HS-5 (cell line): ENCODE data around the gene SYT7.
A peak's percentile ranks its signal among the peaks of the same experiment; 100 is the strongest.

Experiments used
- DNase-seq: peaks from one replicate; pipeline ENCODE4 v3.0.0-alpha.2; 2012; ENCODE audit warnings: low read depth

The SYT7 gene

GRCh38 chr11:61581030-61581928 is at the start of gene SYT7:
SYT7 (minus strand) TSS chr11:61581076; CDS start chr11:61580820, 256 bp downstream.
- DNase-seq = peak; percentile 84

DNA sequence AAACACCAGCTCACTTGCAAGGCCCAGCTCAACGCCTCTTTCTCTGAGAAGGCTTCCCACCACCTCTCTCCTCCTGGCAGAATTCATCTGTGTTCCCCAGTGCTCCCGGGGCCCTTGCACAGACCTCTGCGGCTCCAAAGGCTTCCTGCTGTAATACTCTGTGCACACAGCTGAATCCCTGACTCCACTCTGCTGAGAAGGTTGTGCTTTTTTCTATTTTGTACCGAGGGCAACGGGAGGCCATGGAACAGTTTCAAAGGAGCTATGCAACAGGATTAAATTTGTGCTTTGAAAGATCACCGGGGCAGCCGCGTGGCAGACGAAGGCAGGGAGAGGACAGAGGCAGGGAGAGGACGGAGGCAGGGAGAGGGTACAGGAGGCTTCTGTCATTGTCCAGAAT is 49.2 kb upstream of the SYT7 start:
- DNase-seq = no peak

DNA sequence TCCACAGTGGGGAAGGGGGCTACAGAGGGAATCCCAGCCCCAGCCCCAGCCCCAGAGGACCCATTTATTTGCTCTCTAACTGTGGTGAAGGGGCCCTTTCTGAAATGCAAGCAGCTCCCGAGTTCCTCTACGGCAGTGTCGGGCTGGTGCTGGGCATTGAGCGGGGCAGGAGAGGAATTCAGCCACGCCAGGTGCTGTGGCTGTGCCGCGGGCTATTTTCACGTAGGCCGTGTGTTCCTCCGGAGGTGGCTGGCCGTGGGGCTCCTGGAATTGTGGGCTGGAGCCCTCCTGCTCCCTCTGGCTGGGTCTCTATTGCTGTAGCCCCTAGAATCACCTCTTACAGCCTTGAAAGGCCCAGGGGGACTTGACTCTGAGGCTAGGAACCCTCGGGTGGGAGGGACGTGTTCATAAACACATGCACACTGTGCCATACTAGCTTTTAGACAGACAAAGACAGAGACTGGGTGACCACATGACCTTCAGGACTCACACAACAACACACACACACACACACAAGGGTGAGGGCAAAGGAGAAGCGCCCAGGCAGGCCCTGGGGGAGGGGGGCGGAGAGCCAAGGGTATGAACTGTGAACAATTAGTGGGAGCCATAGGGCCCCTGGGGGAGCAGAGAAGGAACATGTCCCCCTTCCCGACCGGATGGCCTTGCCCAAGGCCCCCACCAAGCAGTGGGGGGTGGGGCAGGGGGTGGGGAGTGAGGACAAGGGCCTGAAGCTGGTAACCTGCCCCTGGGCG is 48.4 kb upstream of the SYT7 start:
- no peak for DNase-seq

DNA sequence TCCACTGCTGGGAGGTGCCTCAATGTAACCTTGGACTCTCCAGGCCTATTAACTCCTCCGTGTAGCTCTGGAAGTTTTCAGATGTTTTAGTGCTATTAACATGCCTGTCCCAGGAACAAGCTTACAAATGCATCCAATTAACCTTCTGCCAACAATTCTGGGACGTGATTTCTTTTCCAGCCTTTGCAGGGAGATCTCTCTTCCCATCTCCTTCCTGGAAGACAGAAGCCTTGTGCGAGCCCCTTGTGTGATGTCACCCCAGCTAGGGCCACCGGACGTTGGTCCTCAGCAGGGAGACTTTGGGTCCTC is 47.7 kb upstream of the SYT7 start:
- DNase-seq = no peak

DNA sequence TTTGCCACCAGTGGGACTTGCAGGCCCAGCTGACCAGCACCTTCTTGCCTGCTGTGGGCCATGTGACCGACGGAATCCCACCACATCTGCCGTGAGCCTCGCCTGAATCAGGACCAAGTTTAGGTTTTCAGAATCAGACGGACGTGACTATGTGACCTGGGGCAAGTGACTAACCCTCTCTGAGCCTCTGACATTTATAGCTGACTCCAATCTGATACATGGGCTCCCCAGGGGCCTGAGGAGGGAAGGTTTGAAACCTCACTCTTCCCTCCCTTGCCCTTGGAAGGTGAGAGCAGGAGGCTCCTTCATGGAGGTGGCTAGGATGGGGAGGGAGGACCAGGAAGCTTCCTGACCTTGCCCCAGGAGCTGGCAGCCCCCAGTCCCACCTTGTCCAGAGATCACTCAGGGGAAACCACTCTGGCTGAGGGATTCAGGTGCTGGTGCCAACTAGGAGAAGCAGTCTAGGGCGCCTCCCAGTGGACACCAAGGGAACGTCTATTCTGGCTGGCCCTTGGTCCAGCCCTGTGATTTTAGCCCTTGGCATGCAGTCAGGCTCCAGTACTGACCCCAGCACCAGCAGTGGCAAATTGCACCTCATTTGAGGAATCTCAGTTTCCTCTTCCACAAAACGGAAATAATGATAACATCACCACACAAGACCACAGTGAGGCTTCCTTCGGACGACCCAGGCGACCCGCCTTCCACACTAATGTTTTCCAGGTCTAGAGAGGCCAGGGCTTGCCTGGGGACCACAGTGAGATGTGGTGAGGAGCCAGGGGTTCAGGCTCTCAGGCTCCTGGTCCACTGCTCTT is 47.2 kb upstream of the SYT7 start:
- peak; percentile 53 for DNase-seq

DNA sequence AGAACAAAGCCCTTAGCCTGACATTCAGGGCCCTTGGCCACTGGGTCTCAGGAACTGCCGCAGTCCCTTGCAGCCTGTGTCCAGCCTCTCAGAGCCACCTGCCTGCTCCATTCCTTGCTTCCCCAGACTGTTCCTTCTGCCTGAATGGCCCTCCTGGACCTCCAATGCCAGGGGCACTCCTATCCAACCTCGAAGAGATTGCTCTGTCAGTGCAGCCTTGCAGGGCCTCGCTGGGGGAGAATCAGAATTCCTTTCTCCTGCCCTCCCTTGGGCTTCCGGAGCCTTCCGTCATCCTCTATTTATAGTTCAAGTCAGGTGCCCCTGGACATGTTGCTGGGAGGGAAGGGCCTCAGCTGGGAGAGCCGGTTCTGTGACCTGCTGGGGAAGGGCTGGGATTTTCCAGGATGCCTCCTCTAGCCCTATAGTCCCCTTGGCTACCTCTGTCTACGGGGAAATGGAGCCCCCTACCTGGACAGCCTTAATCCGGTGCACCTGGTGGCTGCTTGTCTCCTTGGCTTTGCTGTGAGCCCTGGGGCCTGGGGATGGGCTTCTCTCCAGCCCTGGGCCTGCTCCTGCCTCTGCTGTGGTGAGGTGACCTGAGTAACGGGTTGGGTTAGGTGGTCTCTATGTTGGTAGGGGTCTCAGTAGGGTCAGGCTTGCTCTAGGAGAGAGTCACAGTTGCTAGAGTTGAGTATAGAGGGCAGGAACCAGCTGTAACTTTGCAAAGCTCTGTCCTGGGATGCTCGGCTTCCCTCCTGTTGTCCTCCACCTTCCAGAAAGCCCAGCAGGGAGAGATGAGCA is 45.9 kb upstream of the SYT7 start:
- DNase-seq = no peak

- no peak for DNase-seq
Measured at GRCh38 chr11:61625525-61625924, 44.6 kb upstream of the SYT7 start.

GRCh38 chr11:61621917-61622585 is 41.2 kb upstream of the SYT7 start:
- no peak for DNase-seq

- no peak for DNase-seq
Measured at GRCh38 chr11:61619471-61620226, 38.8 kb upstream of the SYT7 start.

DNA sequence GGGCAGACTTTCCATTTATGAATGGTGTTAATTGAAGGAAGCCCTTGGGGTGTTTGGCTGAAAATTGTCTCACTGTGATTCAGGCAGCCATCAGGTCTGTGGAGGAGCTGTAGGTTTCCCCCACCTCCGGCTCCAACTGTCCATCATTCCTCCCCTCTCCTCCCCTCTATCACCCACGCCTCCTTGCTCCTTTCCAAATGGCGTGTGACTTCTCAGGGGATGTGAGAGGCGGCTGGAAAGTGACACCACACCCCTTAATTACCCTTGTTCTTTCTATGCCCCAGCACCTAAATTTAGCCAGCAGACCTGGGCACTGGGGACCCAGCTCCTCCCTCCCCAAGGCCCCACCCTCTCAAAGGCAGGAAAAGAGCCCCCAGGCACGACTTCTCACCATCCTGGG is 38.1 kb upstream of the SYT7 start:
- DNase-seq = no peak

DNA sequence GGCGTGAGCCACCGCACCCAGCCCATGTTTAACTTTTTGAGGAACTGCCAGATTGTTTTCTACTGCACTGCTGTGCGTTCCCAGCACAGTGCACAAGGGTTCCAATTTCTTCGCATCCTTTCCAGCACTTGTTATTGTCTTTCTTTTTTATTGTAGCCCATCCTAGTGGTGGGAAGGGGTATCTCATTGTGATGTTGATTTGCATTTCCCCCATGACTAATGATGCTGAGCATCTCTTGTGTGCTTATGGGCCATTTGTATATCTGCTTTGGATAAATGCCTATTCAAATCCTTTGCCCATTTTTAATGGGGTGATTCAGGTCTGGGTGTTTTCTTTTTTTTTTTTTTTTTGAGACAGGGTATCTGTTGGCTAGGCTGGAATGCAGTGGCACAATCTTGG is 36.6 kb upstream of the SYT7 start:
- DNase-seq = no peak

DNA sequence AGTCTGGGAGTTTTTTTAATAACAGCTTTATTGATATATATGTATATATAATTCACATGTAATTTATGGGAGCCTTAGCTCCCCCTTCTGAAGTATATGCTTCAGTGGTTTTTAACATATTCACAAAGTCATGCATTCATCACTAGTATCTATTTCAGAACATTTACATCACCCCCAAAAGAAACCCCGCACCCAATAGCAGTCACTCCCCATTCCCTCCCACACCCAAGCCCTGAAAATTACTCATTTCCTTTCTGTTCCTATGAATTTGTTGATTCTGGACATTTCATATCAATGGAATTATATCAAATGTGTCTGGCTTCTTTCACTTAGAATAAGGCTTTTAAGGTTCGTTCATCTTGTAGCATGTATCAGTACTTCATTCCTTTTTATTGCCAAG is 35.6 kb upstream of the SYT7 start:
- peak; percentile 66 for DNase-seq

DNA sequence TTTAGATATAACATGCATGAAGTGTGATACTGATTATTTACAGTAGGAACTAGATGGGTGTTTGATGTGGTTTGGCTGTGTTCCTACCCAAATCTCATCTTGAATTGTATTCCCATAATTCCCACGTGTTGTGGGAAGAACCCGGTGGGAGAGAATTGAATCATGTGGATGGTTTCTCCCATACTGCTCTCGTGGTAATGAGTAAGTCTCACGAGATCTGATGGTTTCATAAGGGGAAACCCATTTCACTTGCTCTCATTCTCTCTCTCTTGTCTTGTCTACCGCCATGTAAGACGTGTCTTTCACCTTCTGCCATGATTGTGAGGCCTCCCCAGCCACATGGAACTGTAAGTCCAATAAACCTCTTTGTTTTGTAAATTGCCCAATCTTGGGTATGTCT is 33.9 kb upstream of the SYT7 start:
- DNase-seq = peak; percentile 46

DNA sequence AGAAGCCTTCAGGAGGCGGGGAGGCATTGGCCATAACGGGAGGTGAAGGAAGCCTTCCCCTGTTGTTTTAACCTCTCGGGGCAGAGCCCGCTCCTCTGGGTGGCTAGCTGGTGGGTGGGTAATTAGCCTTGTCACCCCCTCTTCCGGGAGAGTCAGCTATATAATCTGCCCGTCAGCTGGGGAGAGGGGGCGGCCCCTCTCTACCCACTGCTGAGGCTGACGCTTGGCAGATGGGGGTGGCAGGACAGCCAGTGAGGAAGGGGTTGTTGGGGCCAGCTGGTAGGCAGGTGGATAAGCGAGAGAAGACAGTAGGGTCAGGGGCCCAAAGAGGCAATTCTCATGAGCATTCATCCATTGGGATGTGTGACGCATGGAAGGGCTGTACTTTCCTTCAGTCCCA is 33.0 kb upstream of the SYT7 start:
- DNase-seq = no peak

- no peak for DNase-seq
Measured at GRCh38 chr11:61613051-61613450, 32.2 kb upstream of the SYT7 start.

DNA sequence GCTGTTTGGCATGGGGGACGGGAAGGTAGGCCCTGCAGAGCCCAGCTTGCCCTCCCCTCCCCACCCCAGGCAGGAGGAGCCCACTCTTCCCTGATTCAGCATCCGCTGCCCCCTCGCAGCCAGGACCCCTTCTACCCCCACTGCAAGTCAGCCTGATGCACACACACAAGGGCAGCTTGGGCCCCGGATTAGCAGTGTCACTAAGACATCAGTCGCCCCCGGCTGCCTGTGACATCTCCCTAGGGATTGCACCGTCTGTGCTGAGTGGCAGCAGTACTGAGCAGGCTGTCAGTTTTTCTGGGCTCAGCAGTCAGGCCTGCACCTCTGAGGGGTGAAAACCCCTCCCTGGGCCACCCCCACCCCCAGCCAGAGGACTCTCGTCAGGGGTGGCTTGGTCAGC is 30.4 kb upstream of the SYT7 start:
- DNase-seq = no peak

DNA sequence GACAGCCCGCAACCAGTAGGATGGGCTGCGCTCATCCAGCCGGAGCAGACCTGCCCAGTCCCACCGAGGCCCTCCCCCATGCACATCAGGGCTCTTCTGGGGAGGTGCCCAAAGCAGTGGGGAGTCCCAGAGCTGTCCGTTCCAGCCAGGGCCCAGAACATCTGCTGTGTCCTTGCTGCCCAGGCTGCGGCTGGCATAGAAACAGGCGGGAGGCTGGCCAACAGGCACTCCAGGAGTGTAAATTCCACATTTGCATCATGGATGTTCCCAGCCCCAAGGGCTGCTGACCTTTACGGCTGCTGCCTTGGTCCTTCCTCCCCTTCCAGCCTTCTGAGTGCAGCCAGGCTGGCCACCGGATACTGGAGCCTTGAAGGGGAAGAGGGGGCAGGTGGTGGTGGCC is 30.0 kb upstream of the SYT7 start:
- no peak for DNase-seq

GRCh38 chr11:61609980-61610366 is 29.1 kb upstream of the SYT7 start:
- no peak for DNase-seq

GRCh38 chr11:61609000-61609979 is 28.4 kb upstream of the SYT7 start:
- DNase-seq = no peak
